HEK293 (cell line): ENCODE data around the gene MYBBP1A.

Experiments used
- GLI2 ChIP-seq: fragments of 450-650 bp; formaldehyde crosslinking; IDR thresholded peaks from 2 replicates; pipeline ENCODE4; 2017; ENCODE audit warnings: missing biosample characterization, missing genetic modification characterization, low read depth, borderline replicate concordance
- YY1 ChIP-seq: fragments of 450-650 bp; formaldehyde crosslinking; IDR thresholded peaks from 2 replicates; pipeline ENCODE4 v1.5.1; 2018; ENCODE audit warnings: missing biosample characterization, missing genetic modification characterization
- ZBTB20 ChIP-seq: fragments of 450-650 bp; formaldehyde crosslinking; IDR thresholded peaks from 2 replicates; pipeline ENCODE4 v1.5.1; 2016; ENCODE audit warnings: missing biosample characterization, missing genetic modification characterization
- ZBTB7A ChIP-seq: fragments of 450-650 bp; formaldehyde crosslinking; IDR thresholded peaks from 2 replicates; pipeline ENCODE4 v1.5.1; 2016; ENCODE audit warnings: low read depth, missing biosample characterization, missing genetic modification characterization
- ZNF121 ChIP-seq: fragments of 450-650 bp; formaldehyde crosslinking; IDR thresholded peaks from 2 replicates; pipeline ENCODE4 v1.5.1; 2016; ENCODE audit warnings: missing biosample characterization, missing genetic modification characterization
- ZNF169 ChIP-seq: fragments of 450-650 bp; formaldehyde crosslinking; IDR thresholded peaks from 2 replicates; pipeline ENCODE4 v1.5.1; 2016; ENCODE audit warnings: missing biosample characterization, missing genetic modification characterization
- ZNF223 ChIP-seq: fragments of 450-650 bp; formaldehyde crosslinking; IDR thresholded peaks from 2 replicates; pipeline ENCODE4 v1.5.1; 2016; ENCODE audit warnings: missing biosample characterization, missing genetic modification characterization
- ZNF335 ChIP-seq: fragments of 450-650 bp; formaldehyde crosslinking; conservative IDR thresholded peaks from 2 replicates; pipeline ENCODE4 v1.5.1; 2016; ENCODE audit warnings: missing biosample characterization, missing genetic modification characterization
- ZNF501 ChIP-seq: fragments of 450-650 bp; formaldehyde crosslinking; IDR thresholded peaks from 2 replicates; pipeline ENCODE4 v1.5.1; 2016; ENCODE audit warnings: missing biosample characterization, missing genetic modification characterization
- ZNF529 ChIP-seq: fragments of 450-650 bp; formaldehyde crosslinking; IDR thresholded peaks from 2 replicates; pipeline ENCODE4 v1.5.1; 2017; ENCODE audit warnings: missing genetic modification characterization, missing biosample characterization; ENCODE audit not compliant: insufficient replicate concordance
- ZNF76 ChIP-seq: fragments of 450-650 bp; formaldehyde crosslinking; IDR thresholded peaks from 2 replicates; pipeline ENCODE4; 2016; ENCODE audit warnings: low read depth, missing biosample characterization, missing genetic modification characterization, borderline replicate concordance
- ZSCAN23 ChIP-seq: fragments of 450-650 bp; formaldehyde crosslinking; IDR thresholded peaks from 2 replicates; pipeline ENCODE4 v1.5.1; 2016; ENCODE audit warnings: missing biosample characterization, missing genetic modification characterization
- TF ChIP-seq, protein P1 (sequence below): fragments of 450-650 bp; formaldehyde crosslinking; IDR thresholded peaks from 2 replicates; pipeline ENCODE4 v1.5.1; 2016; ENCODE audit warnings: missing biosample characterization, missing genetic modification characterization

DNA sequence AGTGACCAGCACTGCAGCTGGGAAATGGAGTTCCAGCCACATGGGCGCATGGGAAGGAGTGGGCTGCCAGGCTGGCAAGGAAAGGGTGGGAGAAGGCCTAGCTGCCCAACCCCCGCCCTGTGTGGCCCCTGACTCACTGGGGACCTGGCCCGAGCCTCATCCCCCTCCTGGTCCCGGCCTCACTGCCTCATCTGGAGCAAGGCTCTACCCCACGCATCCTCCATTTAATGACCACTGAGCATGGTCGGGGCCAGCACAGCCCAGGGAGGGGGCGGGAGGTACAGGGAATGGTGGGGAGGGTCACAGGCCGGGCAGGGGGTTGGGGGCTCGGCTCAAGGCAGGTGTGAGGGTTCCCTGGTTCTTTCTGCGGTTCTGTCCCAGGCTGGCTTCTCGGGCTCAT, 40.4 kb downstream of the MYBBP1A start:
- no peak for TF ChIP-seq ZBTB7A
- no peak for TF ChIP-seq YY1 (tag by site-specific recombination)
- no peak for TF ChIP-seq ZNF169
- TF ChIP-seq, protein P1, sequence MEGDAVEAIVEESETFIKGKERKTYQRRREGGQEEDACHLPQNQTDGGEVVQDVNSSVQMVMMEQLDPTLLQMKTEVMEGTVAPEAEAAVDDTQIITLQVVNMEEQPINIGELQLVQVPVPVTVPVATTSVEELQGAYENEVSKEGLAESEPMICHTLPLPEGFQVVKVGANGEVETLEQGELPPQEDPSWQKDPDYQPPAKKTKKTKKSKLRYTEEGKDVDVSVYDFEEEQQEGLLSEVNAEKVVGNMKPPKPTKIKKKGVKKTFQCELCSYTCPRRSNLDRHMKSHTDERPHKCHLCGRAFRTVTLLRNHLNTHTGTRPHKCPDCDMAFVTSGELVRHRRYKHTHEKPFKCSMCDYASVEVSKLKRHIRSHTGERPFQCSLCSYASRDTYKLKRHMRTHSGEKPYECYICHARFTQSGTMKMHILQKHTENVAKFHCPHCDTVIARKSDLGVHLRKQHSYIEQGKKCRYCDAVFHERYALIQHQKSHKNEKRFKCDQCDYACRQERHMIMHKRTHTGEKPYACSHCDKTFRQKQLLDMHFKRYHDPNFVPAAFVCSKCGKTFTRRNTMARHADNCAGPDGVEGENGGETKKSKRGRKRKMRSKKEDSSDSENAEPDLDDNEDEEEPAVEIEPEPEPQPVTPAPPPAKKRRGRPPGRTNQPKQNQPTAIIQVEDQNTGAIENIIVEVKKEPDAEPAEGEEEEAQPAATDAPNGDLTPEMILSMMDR (tag by site-specific recombination), result no peak
- no peak for TF ChIP-seq ZNF529 (tag by site-specific recombination)
- TF ChIP-seq ZNF121 (tag by site-specific recombination), result no peak
- TF ChIP-seq ZNF335 (tag by site-specific recombination), result no peak
- no peak for TF ChIP-seq ZNF501 (tag by site-specific recombination)
- TF ChIP-seq ZBTB20 (tag by site-specific recombination), result no peak
- TF ChIP-seq ZNF223 (tag by site-specific recombination), result no peak
- no peak for TF ChIP-seq ZNF76 (tag by site-specific recombination)
- TF ChIP-seq GLI2 (tag by site-specific recombination), result no peak
- TF ChIP-seq ZSCAN23 (tag by site-specific recombination), result no peak
